Prostate gland (tissue), 2 donors: ENCODE results near the gene GC. TPM values are rescaled to one million over a fixed set of nuclear protein-coding genes. Genes with fewer than 3 reads are reported as not detected.

Experiments used
- DNase-seq: peaks from one replicate; pipeline ENCODE4 v3.0.0-alpha.2; 2019; ENCODE audit warnings: low spot score
- H3K27ac ChIP-seq, 2 donors: fragments of 200-600 bp; sonication (generic); 2 replicates each; pipeline ENCODE4 v1.5.1; 2017 to 2019
- H3K27me3 ChIP-seq: fragments of 200-600 bp; sonication (generic); replicated peaks from 2 replicates; pipeline ENCODE4 v1.5.1; 2019; ENCODE audit not compliant: insufficient read depth
- H3K36me3 ChIP-seq, 2 donors: fragments of 200-600 bp; sonication (generic); 1 replicate in 1 of 2; 2 replicates in 1 of 2; pipeline versions ENCODE4 v1.5.1 to v1.8.1; 2017 to 2019
- H3K4me1 ChIP-seq: fragments of 200-600 bp; sonication (generic); replicated peaks from 2 replicates; pipeline ENCODE4 v1.5.1; 2019
- H3K4me3 ChIP-seq, 2 donors: fragments of 200-600 bp; sonication (generic); 2 replicates each; pipeline ENCODE4 v1.5.1; 2017 to 2019
- H3K9me3 ChIP-seq: fragments of 200-600 bp; sonication (generic); 2 replicates; pipeline ENCODE4 v1.5.1; 2017
- POLR2A ChIP-seq: fragments of 450-650 bp; IDR thresholded peaks from one replicate; pipeline ENCODE4 v1.6.1; 2016; ENCODE audit warnings: antibody characterized with exemption, mild to moderate bottlenecking
- POLR2AphosphoS5 ChIP-seq: sonication (generic); formaldehyde crosslinking; IDR thresholded peaks from one replicate; pipeline ENCODE4 v1.6.1; 2017; ENCODE audit warnings: antibody characterized with exemption
- WGBS: methylation state at CpG from one replicate; pipeline ENCODE4 v1.1.5; 2018; 5-methylcytosine and 5-hydroxymethylcytosine counted together
- intact Hi-C: fragments of 100-400 bp; cut with DNase I; formaldehyde crosslinking; loops from one replicate; pipeline ENCODE4 v1.14.2; 2022
- total RNA-seq, 2 donors: library from RNA; depleted of rRNA; stranded (reverse); fragments of >200 nt; gene quantifications; one replicate each; pipeline ENCODE4 v1.1.0, GENCODE V29; 2016
- TF ChIP-seq, protein P1 (sequence below), 4 experiments: fragments of 200-600 bp in 2 of 4; fragments of 450-650 bp in 2 of 4; sonication (generic) in 2 of 4; IDR thresholded peaks; 1 replicate in 3 of 4; 2 replicates in 1 of 4; pipeline ENCODE4 v1.5.1; 2016 to 2019; ENCODE audit warnings: antibody characterized with exemption in 4 of 4, mild to moderate bottlenecking in 2 of 4, moderate library complexity in 2 of 4

GC gene
- total RNA-seq, 2 donors from 2014 or later = 0.45 TPM; not detected in 1

DNA sequence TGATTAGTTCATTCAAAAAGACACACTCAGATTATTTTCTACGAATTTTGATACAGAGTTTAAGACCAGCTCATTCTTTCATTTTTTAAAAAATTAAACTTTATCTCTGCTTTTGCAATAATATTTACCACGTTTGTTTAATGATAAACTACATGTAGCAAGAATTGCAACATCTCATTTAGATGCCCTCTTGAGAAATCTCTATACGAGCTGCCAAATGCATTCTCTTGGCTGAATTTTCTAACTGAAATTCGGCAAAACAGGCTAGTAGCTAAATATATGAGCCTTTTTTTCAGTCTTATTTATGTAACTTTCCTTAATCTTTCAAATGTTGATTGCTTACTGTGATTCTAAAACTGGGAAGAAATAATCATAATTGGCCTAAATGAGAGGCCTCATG lies 2.1 kb upstream of the GC start:
- DNase-seq = no peak
- Histone ChIP-seq H3K4me3 (no peak overlapping the region), H3K4me1 (no peaks in the 10 kb centered on the region), H3K27me3 (no peaks in the 10 kb centered on the region), H3K36me3 (no peaks in the 10 kb centered on the region), H3K27ac (no peak overlapping the region), H3K9me3 (no peaks in the 10 kb centered on the region)
- TF ChIP-seq POLR2A = no peak
- TF ChIP-seq POLR2AphosphoS5 = no peak
- TF ChIP-seq, protein P1, sequence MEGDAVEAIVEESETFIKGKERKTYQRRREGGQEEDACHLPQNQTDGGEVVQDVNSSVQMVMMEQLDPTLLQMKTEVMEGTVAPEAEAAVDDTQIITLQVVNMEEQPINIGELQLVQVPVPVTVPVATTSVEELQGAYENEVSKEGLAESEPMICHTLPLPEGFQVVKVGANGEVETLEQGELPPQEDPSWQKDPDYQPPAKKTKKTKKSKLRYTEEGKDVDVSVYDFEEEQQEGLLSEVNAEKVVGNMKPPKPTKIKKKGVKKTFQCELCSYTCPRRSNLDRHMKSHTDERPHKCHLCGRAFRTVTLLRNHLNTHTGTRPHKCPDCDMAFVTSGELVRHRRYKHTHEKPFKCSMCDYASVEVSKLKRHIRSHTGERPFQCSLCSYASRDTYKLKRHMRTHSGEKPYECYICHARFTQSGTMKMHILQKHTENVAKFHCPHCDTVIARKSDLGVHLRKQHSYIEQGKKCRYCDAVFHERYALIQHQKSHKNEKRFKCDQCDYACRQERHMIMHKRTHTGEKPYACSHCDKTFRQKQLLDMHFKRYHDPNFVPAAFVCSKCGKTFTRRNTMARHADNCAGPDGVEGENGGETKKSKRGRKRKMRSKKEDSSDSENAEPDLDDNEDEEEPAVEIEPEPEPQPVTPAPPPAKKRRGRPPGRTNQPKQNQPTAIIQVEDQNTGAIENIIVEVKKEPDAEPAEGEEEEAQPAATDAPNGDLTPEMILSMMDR (IDR thresholded peaks at IDR 0.05) = no peak
- WGBS = 59% methylated on average over 4 of the region's 4 CpGs
- intact Hi-C loops = no loop called here

DNA sequence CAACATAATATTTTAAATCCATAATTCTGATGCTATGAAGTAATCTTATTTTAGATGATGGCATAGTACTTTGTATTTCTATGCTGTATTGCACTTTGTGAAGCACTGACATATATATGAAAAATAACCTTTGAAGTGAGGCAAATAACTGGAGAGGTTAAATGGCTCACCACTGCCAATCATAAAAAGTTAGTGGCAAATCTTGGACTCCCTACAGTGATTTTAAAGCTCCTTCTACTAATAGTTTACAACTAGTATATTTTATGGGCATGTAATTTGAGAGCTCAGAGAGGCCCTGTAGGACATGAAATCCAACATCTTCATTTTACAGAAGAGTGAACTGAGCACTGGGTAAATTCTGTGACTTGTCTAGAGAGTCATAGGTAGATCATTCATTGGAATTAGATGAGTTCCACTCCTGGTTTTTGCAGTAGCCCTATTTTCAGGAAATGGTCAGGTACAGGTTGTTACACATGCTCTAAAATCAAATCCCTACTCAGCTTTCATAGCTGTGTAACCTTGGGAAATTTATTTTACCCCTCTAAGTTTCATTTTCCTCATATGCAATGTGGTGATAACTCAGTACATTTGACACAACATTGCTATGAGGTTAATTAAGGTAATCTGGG lies 804 bp upstream of the GC start:
- no peak for DNase-seq
- no peak overlapping the region for H3K4me3 ChIP-seq
- H3K27me3 ChIP-seq = no peaks in the 10 kb centered on the region
- intact Hi-C loops = no loop called here
- no peak overlapping the region for H3K27ac ChIP-seq
- no peaks in the 10 kb centered on the region for H3K4me1 ChIP-seq
- H3K36me3 ChIP-seq = no peaks in the 10 kb centered on the region
- TF ChIP-seq POLR2A (no peak), POLR2AphosphoS5 (no peak)
- TF ChIP-seq, protein P1 (IDR thresholded peaks at IDR 0.05) = no peak
- H3K9me3 ChIP-seq = no peaks in the 10 kb centered on the region

DNA sequence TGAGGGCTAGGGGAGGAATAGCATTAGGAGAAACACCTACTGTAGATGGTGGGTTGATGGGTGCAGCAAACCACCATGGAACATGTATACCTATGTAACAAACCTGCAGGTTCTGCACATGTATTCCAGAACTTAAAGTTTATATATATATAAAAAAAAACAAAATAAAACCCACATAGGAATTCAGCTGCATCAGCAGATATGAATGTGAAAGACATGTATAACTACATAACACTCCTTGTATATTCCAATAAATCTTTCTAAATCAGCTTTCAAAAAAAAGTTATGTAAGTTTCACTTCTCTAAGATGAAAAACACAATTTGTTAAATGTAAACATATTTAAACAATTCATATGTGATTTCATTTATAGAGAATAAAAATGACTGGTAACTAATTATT lies 6.0 kb downstream of the GC start:
- TF ChIP-seq, protein P1 (IDR thresholded peaks at IDR 0.05) = no peak
- TF ChIP-seq POLR2AphosphoS5 = no peak
- no peak for TF ChIP-seq POLR2A
- no peak overlapping the region for H3K4me3 ChIP-seq
- no peaks in the 10 kb centered on the region for H3K36me3 ChIP-seq
- H3K4me1 ChIP-seq = no peaks in the 10 kb centered on the region
- no peak for DNase-seq
- no peaks in the 10 kb centered on the region for H3K27me3 ChIP-seq
- H3K9me3 ChIP-seq = no peaks in the 10 kb centered on the region
- no peak overlapping the region for H3K27ac ChIP-seq
- intact Hi-C loops = no loop called here

DNA sequence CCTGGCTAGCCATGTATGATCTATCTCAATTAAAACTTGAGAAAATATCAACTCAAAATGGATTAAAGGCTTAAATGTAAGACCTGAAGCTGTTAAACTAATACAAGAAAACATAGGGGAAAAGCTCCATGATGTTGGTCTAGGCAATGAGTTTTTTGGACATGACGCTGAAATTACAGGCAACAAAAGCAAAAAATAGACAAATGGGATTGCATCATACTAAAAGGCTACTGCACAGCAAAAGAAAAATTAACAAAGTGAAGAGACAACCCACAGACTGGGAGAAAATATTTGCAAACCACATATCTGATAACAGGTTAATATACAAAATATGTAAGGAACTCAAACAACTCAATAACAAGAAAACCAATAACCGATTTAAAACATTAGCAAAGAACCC lies 8.4 kb downstream of the GC start:
- no peak for DNase-seq
- 81% methylated on average over 2 of the region's 2 CpGs for WGBS
- H3K27ac ChIP-seq = no peak overlapping the region
- TF ChIP-seq, protein P1 (IDR thresholded peaks at IDR 0.05) = no peak
- TF ChIP-seq POLR2A (no peak), POLR2AphosphoS5 (no peak)
- H3K9me3 ChIP-seq = no peaks in the 10 kb centered on the region
- no peaks in the 10 kb centered on the region for H3K27me3 ChIP-seq
- intact Hi-C loops = no loop called here
- H3K4me3 ChIP-seq = no peak overlapping the region
- H3K4me1 ChIP-seq = no peaks in the 10 kb centered on the region
- no peaks in the 10 kb centered on the region for H3K36me3 ChIP-seq

DNA sequence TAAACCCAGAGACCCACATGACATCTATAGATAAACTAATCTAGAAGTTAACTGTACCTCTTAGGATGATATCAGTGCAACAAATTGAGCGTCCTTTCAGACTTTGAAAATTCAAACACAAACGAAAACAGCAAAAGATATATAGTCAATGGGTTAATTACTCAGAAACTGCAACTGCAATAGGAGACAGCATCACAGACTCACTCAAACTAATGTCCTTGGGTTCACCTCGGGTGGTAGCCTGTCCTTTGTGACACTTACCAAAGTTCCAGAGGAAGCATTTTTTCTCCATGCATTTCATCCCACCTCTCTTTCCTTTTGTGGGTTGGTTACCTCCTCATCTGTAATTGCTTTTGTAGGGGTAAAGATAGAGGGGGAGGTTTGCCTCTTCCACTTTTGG lies 9.7 kb downstream of the GC start:
- Histone ChIP-seq H3K4me3 (no peak overlapping the region), H3K4me1 (no peaks in the 10 kb centered on the region), H3K27ac (no peak overlapping the region), H3K36me3 (no peaks in the 10 kb centered on the region), H3K27me3 (no peaks in the 10 kb centered on the region), H3K9me3 (no peaks in the 10 kb centered on the region)
- TF ChIP-seq POLR2A (no peak), POLR2AphosphoS5 (no peak)
- TF ChIP-seq, protein P1 (IDR thresholded peaks at IDR 0.05) = no peak
- 66% methylated on average over 3 of the region's 3 CpGs for WGBS
- intact Hi-C loops = no loop called here
- no peak for DNase-seq
